Measurements from ENCODE around the gene LRRC4C. TPM values are rescaled to one million over a fixed set of nuclear protein-coding genes. Genes with fewer than 3 reads are reported as not detected.

The LRRC4C gene
- total RNA-seq, 1 experiment from 2014 or later: 0.13 TPM

- no peak overlapping the region for H3K4me3 Mint-ChIP-seq
- no peak; the same call in 2 of the 3 replicates for TF ChIP-seq CTCF (conservative IDR thresholded peaks at IDR 0.05)
- no peak overlapping the region for H3T11ph ChIP-seq (ENCODE audit: low read length)
These were observed 1034.3 kb downstream of the LRRC4C start for GRCh38 chr11:40425168-40425567.

More at GRCh38 chr11:40425168-40425567, 1034.3 kb downstream of the LRRC4C start:
- H3K36me3 Mint-ChIP-seq (ENCODE audit: insufficient read depth in 1 of 3, low read depth in 3 of 3): no peaks in the 10 kb centered on the region
- H3K27me3 ChIP-seq (ENCODE audit: insufficient read depth, low read length): no peaks in the 10 kb centered on the region
- no peaks in the 10 kb centered on the region for H3K79me2 ChIP-seq (ENCODE audit: insufficient read depth, low read length)
- H3K4me1 ChIP-seq (ENCODE audit: insufficient read depth, low read length): no peaks in the 10 kb centered on the region
- no peaks in the 10 kb centered on the region for H3K27me3 Mint-ChIP-seq (ENCODE audit: low read depth)
- H2BK15ac ChIP-seq (ENCODE audit: low read depth, low read length): no peak overlapping the region
- H3K4ac ChIP-seq (ENCODE audit: low read depth, low read length): no peak overlapping the region
- H3K4me1 Mint-ChIP-seq: peaks cover 0 to 3% of the 10 kb centered on the region in 2 experiments; a peak in 2 of 4 replicates
- no peaks in the 10 kb centered on the region for H3K23me2 ChIP-seq (ENCODE audit: insufficient read length, low read depth, low read length, poor library complexity, severe bottlenecking)
- H2BK12ac ChIP-seq (ENCODE audit: insufficient read length, low read depth, low read length): no peak overlapping the region
- no CpG with 5 or more reads among the region's 1 CpG for WGBS (ENCODE audit: extremely low coverage, insufficient read length, low lambda C conversion rate)
- no peak overlapping the region for H3K23ac ChIP-seq (ENCODE audit: insufficient read length, low read depth, low read length)
- no peaks in the 10 kb centered on the region for H3K9me3 ChIP-seq (ENCODE audit: control insufficient read depth, low read depth, low read length)
- no peak overlapping the region for H4K8ac ChIP-seq (replicated peaks; ENCODE audit: insufficient read length, low read depth, low read length)
- H3K27ac ChIP-seq (ENCODE audit: insufficient read length, low read depth, low read length): no peak overlapping the region
- no peaks in the 10 kb centered on the region for H3K9me3 Mint-ChIP-seq
- H4K91ac ChIP-seq (ENCODE audit: insufficient read length, low read depth, low read length): no peak overlapping the region
- no peaks in the 10 kb centered on the region for H3K79me1 ChIP-seq (ENCODE audit: insufficient read depth, low read depth, low read length, poor library complexity, severe bottlenecking)
- no peak overlapping the region for H2BK5ac ChIP-seq (ENCODE audit: insufficient read length, low read length)
- H3K18ac ChIP-seq (ENCODE audit: insufficient read length, low read depth, low read length): no peak overlapping the region
- no peak overlapping the region for H2BK20ac ChIP-seq (ENCODE audit: low read depth, low read length, poor library complexity, severe bottlenecking)
- no peak overlapping the region for H2AK5ac ChIP-seq (ENCODE audit: insufficient read length, low read length)
- H3K56ac ChIP-seq (ENCODE audit: insufficient read length, low read depth, low read length): no peak overlapping the region
- H2BK120ac ChIP-seq (ENCODE audit: low read depth, low read length, poor library complexity, severe bottlenecking): no peak overlapping the region
- H2AFZ ChIP-seq (ENCODE audit: low read length): no peak overlapping the region
- no peak overlapping the region for H3K9ac ChIP-seq (ENCODE audit: extremely low read depth, insufficient read length, low read length)
- H3K27ac Mint-ChIP-seq: peak overlapping the region in 1 of 3 experiments; percentile 41; a peak in 2 of 7 replicates
- no peak overlapping the region for H4K5ac ChIP-seq (ENCODE audit: insufficient read length, low read depth, low read length)
- no peak overlapping the region for H3K14ac ChIP-seq (ENCODE audit: insufficient read depth, low read length)
- H4K20me1 ChIP-seq (ENCODE audit: control insufficient read depth, insufficient read depth, insufficient read length): no peaks in the 10 kb centered on the region
- no peak overlapping the region for H3K4me2 ChIP-seq (ENCODE audit: insufficient read depth, insufficient read length, low read length)
- no peak for DNase-seq

All from H9 (cell line).